Spleen (tissue), 11 donors: ENCODE results near the gene VAMP8. TPM values are rescaled to one million over a fixed set of nuclear protein-coding genes. Genes with fewer than 3 reads are reported as not detected.

Experiments
- DNase-seq: peaks from one replicate; pipeline ENCODE4 v3.0.0-alpha.2; 2020
- H3K27ac ChIP-seq, 8 donors: fragments of 200-600 bp; sonication (generic) in 7 of 8; 1 replicate in 4 of 8; 2 replicates in 4 of 8; pipeline versions ENCODE4 v1.5.0 to v1.8.0; 2016 to 2021; ENCODE audit warnings: inconsistent platforms in 4 of 8, mild to moderate bottlenecking in 4 of 8, moderate library complexity in 1 of 8
- H3K27me3 ChIP-seq, 7 donors: fragments of 200-600 bp; sonication (generic) in 6 of 7; replicated peaks in 1 of 7; 1 replicate in 4 of 7; 2 replicates in 3 of 7; pipeline versions ENCODE4 v1.5.0 to v1.8.0; 2016 to 2021; ENCODE audit warnings: inconsistent platforms in 3 of 7, mild to moderate bottlenecking in 1 of 7
- H3K36me3 ChIP-seq, 6 donors: fragments of 200-600 bp; sonication (generic) in 5 of 6; 1 replicate in 4 of 6; 2 replicates in 2 of 6; pipeline versions ENCODE4 v1.5.0 to v1.8.0; 2016 to 2021; ENCODE audit warnings: inconsistent platforms in 2 of 6
- H3K4me1 ChIP-seq, 6 donors: fragments of 200-600 bp; sonication (generic) in 5 of 6; 1 replicate in 3 of 6; 2 replicates in 3 of 6; pipeline versions ENCODE4 v1.5.0 to v1.8.0; 2016 to 2021; ENCODE audit warnings: inconsistent platforms in 3 of 6
- H3K4me3 ChIP-seq, 8 donors: fragments of 200-600 bp; sonication (generic) in 7 of 8; 1 replicate in 4 of 8; 2 replicates in 4 of 8; pipeline versions ENCODE4 v1.5.0 to v1.8.0; 2016 to 2021; ENCODE audit warnings: inconsistent platforms in 4 of 8, mild to moderate bottlenecking in 4 of 8, moderate library complexity in 2 of 8
- H3K9me3 ChIP-seq, 8 donors: fragments of 200-600 bp; sonication (generic) in 7 of 8; 1 replicate in 4 of 8; 2 replicates in 4 of 8; pipeline versions ENCODE4 v1.5.0 to v1.8.0; 2016 to 2021; ENCODE audit warnings: inconsistent platforms in 4 of 8
- CTCF ChIP-seq, 11 experiments: fragments of 200-600 bp in 7 of 11; fragments of 450-650 bp in 4 of 11; sonication (generic) in 4 of 11; IDR thresholded peaks in 8 of 11; conservative IDR thresholded peaks in 3 of 11; 1 replicate in 7 of 11; 2 replicates in 4 of 11; pipeline versions ENCODE4 v1.4.0 to v1.8.0; 2016 to 2021; ENCODE audit warnings: antibody characterized with exemption in 11 of 11, inconsistent platforms in 4 of 11, mild to moderate bottlenecking in 1 of 11
- POLR2A ChIP-seq, 3 donors: fragments of 450-650 bp; IDR thresholded peaks; one replicate each; pipeline ENCODE4 v1.5.1; 2017; ENCODE audit warnings: antibody characterized with exemption in 3 of 3, mild to moderate bottlenecking in 1 of 3
- POLR2AphosphoS5 ChIP-seq, 3 donors: sonication (generic); formaldehyde crosslinking; IDR thresholded peaks; one replicate each; pipeline ENCODE4 v1.5.1; 2017; ENCODE audit warnings: antibody characterized with exemption in 3 of 3
- WGBS, 5 donors: extraction: QIAGEN DNeasy Blood & Tissue Kit in 3 of 5; methylation state at CpG; one replicate each; pipeline versions ENCODE4 v1.1.5 to v1.1.7; 2013 to 2018; 5-methylcytosine and 5-hydroxymethylcytosine counted together
- intact Hi-C: fragments of 100-400 bp; cut with DNase I; formaldehyde crosslinking; loops from one replicate; pipeline ENCODE4 v1.15.0; 2023; ENCODE audit warnings: low total_unique reads
- polyA plus RNA-seq, 3 donors: library from polyadenylated mRNA; stranded (reverse); fragments of 200-250 nt; gene quantifications; one replicate each; pipeline ENCODE4 v1.2.1, GENCODE V29; 2013
- total RNA-seq, 7 donors: library from RNA; depleted of rRNA in 3 of 7; stranded (reverse); fragments of >200 nt in 3 of 7; fragmentation: NEBNext Ultra II Directional in 4 of 7; extraction: Animal tissue kit (Norgen Biotek cat#: 25700) in 4 of 7; gene quantifications; one replicate each; pipeline versions ENCODE4 v1.1.0 to v1.2.1, GENCODE V29; 2016 to 2021
- donor health status: healthy with polysubstance abuse.
- donor health status: DM: no; HTN: no; CAD: no; lungs with moderate emphysema.
- donor health status: DM: no; HTN: no; CAD: no.
- donor health status: Bipolar disorder and iron deficiency.
- donor health status: healthy.
- donor health status: DM: no; HTN: no; CAD: no.
- donor health status: DM: yes; HTN: yes; CAD: no.

VAMP8 gene
- total and polyA plus RNA-seq, 10 donors, result 119 to 401 (median 152) TPM

GRCh38 chr2:85561280-85562212, 15.8 kb upstream of the VAMP8 start, which contains the start of gene GGCX:
GGCX (minus strand) TSS chr2:85561493; CDS start chr2:85561428, 65 bp downstream.
- 3 to 9% (median 4%) methylated on average over 27 to 64 of the region's 64 CpGs for WGBS, 5 donors
- intact Hi-C loops, result no loop called here

GRCh38 chr2:85564144-85564563, 13.2 kb upstream of the VAMP8 start:
- no peak overlapping the region for H3K4me3 ChIP-seq
- peaks cover 7 to 43% (median 29%) of the 10 kb centered on the region in 6 donors for H3K4me1 ChIP-seq
- 92 to 94% (median 93%) methylated on average over 5 of the region's 5 CpGs for WGBS, 5 donors
- peaks cover 0 to 5% (median 0%) of the 10 kb centered on the region in 7 donors for H3K27me3 ChIP-seq
- intact Hi-C loops, result no loop called here
- H3K9me3 ChIP-seq, result no peaks in the 10 kb centered on the region
- no peak for DNase-seq
- H3K36me3 ChIP-seq, result peaks cover 0 to 3% (median 0%) of the 10 kb centered on the region in 6 donors
- TF ChIP-seq CTCF (IDR thresholded peaks at IDR 0.05 in 8 of 11, conservative IDR thresholded peaks at IDR 0.05 in 3 of 11) (no peak), POLR2A (IDR thresholded peaks at IDR 0.05) (no peak), POLR2AphosphoS5 (IDR thresholded peaks at IDR 0.05) (no peak)
- H3K27ac ChIP-seq, result peak overlapping the region in 4 of 8 donors; percentile 26 to 62 (median 40)

More at GRCh38 chr2:85561280-85562212, 15.8 kb upstream of the VAMP8 start, which contains the start of gene GGCX:
- peak within 1 kb of the TSS; percentile 79 to 94 (median 90) for H3K27ac ChIP-seq
- H3K4me1 ChIP-seq, result peaks cover 7 to 51% (median 29%) of the 10 kb centered on the region in 6 donors
- H3K9me3 ChIP-seq, result no peaks in the 10 kb centered on the region
- DNase-seq, result peak; percentile 99
- H3K36me3 ChIP-seq, result peaks cover 0 to 28% (median 7%) of the 10 kb centered on the region in 6 donors
- TF ChIP-seq CTCF (IDR thresholded peaks at IDR 0.05 in 8 of 11, conservative IDR thresholded peaks at IDR 0.05 in 3 of 11) (peak in 8 of 11 experiments; percentile 8 to 60 (median 46)), POLR2AphosphoS5 (IDR thresholded peaks at IDR 0.05) (peak; percentile 97), POLR2A (IDR thresholded peaks at IDR 0.05) (peak in 2 of 3 donors; percentile 59 to 84)
- peak within 1 kb of the TSS; percentile 45 to 82 (median 71) for H3K4me3 ChIP-seq
- H3K27me3 ChIP-seq, result no peaks in the 10 kb centered on the region

GRCh38 chr2:85566265-85566664, 11.1 kb upstream of the VAMP8 start:
- 77 to 87% (median 84%) methylated on average over 4 of the region's 4 CpGs for WGBS, 5 donors
- no peak for DNase-seq

GRCh38 chr2:85575739-85576138, 1.6 kb upstream of the VAMP8 start:
- H3K27ac ChIP-seq, result no peak overlapping the region
- WGBS, 5 donors, result 91 to 97% (median 93%) methylated on average over 8 of the region's 8 CpGs
- no peak for TF ChIP-seq CTCF (IDR thresholded peaks at IDR 0.05 in 8 of 11, conservative IDR thresholded peaks at IDR 0.05 in 3 of 11)
- TF ChIP-seq POLR2A (IDR thresholded peaks at IDR 0.05), result no peak
- no peak for TF ChIP-seq POLR2AphosphoS5 (IDR thresholded peaks at IDR 0.05)
- no peaks in the 10 kb centered on the region for H3K9me3 ChIP-seq
- peaks cover 7 to 43% (median 34%) of the 10 kb centered on the region in 6 donors for H3K4me1 ChIP-seq
- peaks cover 0 to 28% (median 0%) of the 10 kb centered on the region in 7 donors for H3K27me3 ChIP-seq
- no peak overlapping the region for H3K4me3 ChIP-seq
- intact Hi-C loops, result no loop called here
- H3K36me3 ChIP-seq, result peaks cover 0 to 4% (median 0%) of the 10 kb centered on the region in 6 donors
- no peak for DNase-seq

More at GRCh38 chr2:85566265-85566664, 11.1 kb upstream of the VAMP8 start:
- intact Hi-C loops, result no loop called here
- H3K27me3 ChIP-seq, result peaks cover 0 to 19% (median 0%) of the 10 kb centered on the region in 7 donors
- H3K36me3 ChIP-seq, result no peaks in the 10 kb centered on the region
- peaks cover 0 to 23% (median 14%) of the 10 kb centered on the region in 6 donors for H3K4me1 ChIP-seq
- no peaks in the 10 kb centered on the region for H3K9me3 ChIP-seq
- H3K27ac ChIP-seq, result no peak overlapping the region
- TF ChIP-seq POLR2A (IDR thresholded peaks at IDR 0.05), result no peak
- H3K4me3 ChIP-seq, result no peak overlapping the region
